GM18870 (cell line): ENCODE measurements around the gene C10orf105.

Source experiments
- ATAC-seq: cut with Tn5 transposase; IDR thresholded peaks from one replicate; pipeline ENCODE4 v1.9.1; 2021; ENCODE audit warnings: moderate library complexity; ENCODE audit not compliant: unreplicated experiment

C10orf105 gene

GRCh38 chr10:71701496-71702132, 18.0 kb downstream of the C10orf105 start:
- no peak for ATAC-seq

- no peak for ATAC-seq
Measured at GRCh38 chr10:71700731-71701368, 18.7 kb downstream of the C10orf105 start.

- ATAC-seq = no peak
Measured at GRCh38 chr10:71698737-71699136, 20.8 kb downstream of the C10orf105 start.

- ATAC-seq = no peak
Measured at GRCh38 chr10:71697938-71698709, 21.5 kb downstream of the C10orf105 start.

- ATAC-seq = no peak
Measured at GRCh38 chr10:71696628-71697326, 22.8 kb downstream of the C10orf105 start.

- no peak for ATAC-seq
Measured at GRCh38 chr10:71695502-71696476, 23.8 kb downstream of the C10orf105 start.

GRCh38 chr10:71694567-71694968, 25.0 kb downstream of the C10orf105 start:
- ATAC-seq = peak; percentile 75

GRCh38 chr10:71694039-71694501, 25.5 kb downstream of the C10orf105 start:
- ATAC-seq = no peak

- no peak for ATAC-seq
Measured at GRCh38 chr10:71693377-71693776, 26.2 kb downstream of the C10orf105 start.

GRCh38 chr10:71692598-71693306, 26.8 kb downstream of the C10orf105 start:
- ATAC-seq = no peak

- no peak for ATAC-seq
Measured at GRCh38 chr10:71691405-71691804, 28.2 kb downstream of the C10orf105 start.

- ATAC-seq = no peak
Measured at GRCh38 chr10:71690094-71690720, 29.4 kb downstream of the C10orf105 start.

- no peak for ATAC-seq
Measured at GRCh38 chr10:71688256-71688655, 31.3 kb downstream of the C10orf105 start.

- no peak for ATAC-seq
Measured at GRCh38 chr10:71687480-71687879, 32.1 kb downstream of the C10orf105 start.

- ATAC-seq = no peak
Measured at GRCh38 chr10:71687077-71687476, 32.5 kb downstream of the C10orf105 start.

GRCh38 chr10:71685554-71686232, 33.9 kb downstream of the C10orf105 start:
- no peak for ATAC-seq

GRCh38 chr10:71684356-71685173, 35.0 kb downstream of the C10orf105 start:
- no peak for ATAC-seq

- ATAC-seq = no peak
Measured at GRCh38 chr10:71683301-71683700, 36.3 kb downstream of the C10orf105 start.
